Caki2 (cell line): Measurements from ENCODE around the gene ABCA13. TPM values are rescaled to one million over a fixed set of nuclear protein-coding genes. Genes with fewer than 3 reads are reported as not detected.
A peak's percentile ranks its signal among the peaks of the same experiment; 100 is the strongest.

Experiments
- DNase-seq: peaks from one replicate; pipeline ENCODE4 v3.0.0-alpha.2; 2015; ENCODE audit warnings: low read depth
- in situ Hi-C: cut with HindIII; loops from 2 replicates; pipeline ENCODE4 v1.10.0; 2016; ENCODE audit warnings: low sequenced_read_pairs, low pct_unique_long_range_greater_than_20kb, mixed read lengths
- total RNA-seq: library from RNA; depleted of rRNA; stranded (reverse); fragments of >200 nt; shearing (Covaris generic); gene quantifications from 2 replicates; pipeline ENCODE4 v1.2.3, GENCODE V29; 2014; ENCODE audit warnings: low replicate concordance

Gene ABCA13
- total RNA-seq, 1 experiment from 2014 or later, result 6.3 TPM

DNA sequence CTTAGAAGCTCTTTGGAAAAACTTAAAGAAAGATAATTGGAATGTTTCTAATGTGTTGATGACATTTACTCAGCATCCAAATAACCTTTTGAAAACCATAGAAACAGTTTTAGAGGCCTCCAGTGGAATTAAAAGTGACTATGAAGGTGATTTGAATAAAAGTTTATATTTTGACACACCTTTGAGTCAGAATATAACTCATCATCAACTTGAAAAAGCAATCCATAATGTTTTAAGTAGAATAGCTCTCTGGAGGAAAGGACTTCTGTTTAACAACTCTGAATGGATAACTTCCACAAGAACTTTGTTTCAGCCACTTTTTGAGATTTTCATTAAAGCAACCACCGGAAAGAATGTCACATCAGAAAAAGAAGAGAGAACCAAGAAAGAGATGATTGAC, 108.2 kb downstream of the ABCA13 start:
- in situ Hi-C loops, result no loop called here
- DNase-seq, result no peak

DNA sequence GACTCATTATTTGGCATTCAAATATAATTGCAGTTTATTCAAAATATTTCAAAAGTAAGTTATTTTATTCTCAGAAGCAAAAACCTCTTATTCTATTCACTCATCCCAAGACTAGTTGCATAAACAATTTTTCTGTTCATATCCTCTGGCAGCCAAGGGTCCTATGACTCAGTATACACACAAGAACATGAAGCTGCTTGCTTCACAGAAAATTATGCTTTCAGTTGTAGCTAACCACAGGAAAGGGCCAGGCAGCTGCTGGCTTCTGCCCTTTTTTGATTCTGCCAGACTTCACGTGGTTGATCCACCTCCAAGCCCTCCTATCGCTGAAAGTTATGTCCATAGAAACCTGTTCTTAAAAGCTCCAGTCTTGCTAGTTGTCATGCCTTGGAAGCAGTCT, 108.8 kb downstream of the ABCA13 start:
- no peak for DNase-seq
- in situ Hi-C loops, result no loop called here

DNA sequence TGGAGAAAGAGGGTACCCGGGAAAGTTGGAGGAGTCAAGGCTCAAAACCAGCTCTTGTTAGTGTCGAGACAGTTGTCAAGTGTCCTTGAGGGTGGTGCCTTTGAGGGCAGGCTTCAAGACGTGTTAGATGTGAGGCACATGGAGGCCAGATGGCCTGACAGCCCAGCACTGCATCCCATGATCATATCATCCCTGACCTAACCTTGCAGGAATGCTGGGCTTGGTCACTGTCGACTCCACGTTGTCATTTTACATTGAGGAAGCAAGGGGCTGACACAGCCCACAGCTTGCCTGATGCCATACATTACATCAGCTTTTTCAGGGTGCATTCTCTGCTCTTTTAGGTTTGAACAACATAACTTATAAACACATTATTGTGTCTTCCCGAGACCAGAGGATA, 114.1 kb downstream of the ABCA13 start:
- DNase-seq, result peak; percentile 6
- in situ Hi-C loops, result no loop called here

DNA sequence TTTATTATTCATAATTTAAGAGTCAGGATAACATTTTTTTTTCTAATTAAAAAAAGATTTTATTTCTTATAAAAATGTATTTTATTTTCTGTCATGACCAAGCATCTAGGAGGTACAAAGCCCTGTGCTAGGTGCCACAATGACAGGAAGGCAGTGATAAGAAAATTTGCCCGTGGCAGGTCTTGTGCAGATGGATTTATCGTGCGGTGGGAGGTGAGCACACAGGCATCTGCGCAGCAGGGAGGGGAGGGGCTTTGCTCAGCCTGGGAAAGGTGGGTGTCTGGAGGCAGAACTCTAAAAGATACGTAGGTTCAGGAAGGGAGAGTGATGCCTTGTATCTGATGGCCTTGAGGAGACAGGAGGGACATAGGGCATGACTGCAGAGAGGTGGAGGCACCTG, 115.6 kb downstream of the ABCA13 start:
- in situ Hi-C loops, result no loop called here
- no peak for DNase-seq

DNA sequence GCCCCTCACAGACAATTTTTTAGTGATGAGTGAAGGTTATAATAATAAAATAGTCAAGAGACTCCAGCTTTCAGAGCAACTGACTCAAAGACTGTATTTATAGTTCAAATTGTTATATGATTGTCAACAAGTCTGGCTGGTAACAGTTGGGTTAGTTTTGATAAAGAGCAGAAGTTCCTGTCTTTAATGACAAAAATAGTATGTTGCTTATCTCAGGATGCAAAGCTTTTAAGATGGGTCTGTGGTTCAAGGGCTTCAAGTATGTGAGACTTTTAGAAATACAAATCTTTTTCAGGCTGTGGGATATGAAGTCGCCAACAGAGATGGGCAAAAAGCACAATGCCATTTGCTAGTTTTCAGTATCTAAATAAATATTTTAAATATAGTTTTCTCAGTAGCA, 118.4 kb downstream of the ABCA13 start:
- in situ Hi-C loops, result no loop called here
- DNase-seq, result no peak

DNA sequence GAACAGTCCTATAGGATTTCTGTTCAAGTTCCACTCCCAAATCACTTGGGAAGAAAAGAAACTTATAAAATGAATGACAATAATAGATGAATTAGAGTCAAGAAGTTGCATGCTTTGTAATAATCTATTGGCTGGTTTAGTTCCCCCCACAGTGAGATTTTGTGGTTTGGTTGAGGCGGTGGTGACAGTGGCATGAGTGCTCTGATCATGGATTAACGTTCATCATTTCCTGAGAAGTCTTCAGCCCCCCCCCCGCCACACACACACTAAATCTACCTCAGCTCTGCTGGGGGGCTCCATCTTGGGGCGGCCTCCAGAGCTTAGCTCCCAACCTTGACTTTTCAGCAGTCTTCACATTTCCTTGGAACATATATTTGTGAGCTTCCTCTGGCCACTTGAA, 121.7 kb downstream of the ABCA13 start:
- in situ Hi-C loops, result no loop called here
- DNase-seq, result no peak

DNA sequence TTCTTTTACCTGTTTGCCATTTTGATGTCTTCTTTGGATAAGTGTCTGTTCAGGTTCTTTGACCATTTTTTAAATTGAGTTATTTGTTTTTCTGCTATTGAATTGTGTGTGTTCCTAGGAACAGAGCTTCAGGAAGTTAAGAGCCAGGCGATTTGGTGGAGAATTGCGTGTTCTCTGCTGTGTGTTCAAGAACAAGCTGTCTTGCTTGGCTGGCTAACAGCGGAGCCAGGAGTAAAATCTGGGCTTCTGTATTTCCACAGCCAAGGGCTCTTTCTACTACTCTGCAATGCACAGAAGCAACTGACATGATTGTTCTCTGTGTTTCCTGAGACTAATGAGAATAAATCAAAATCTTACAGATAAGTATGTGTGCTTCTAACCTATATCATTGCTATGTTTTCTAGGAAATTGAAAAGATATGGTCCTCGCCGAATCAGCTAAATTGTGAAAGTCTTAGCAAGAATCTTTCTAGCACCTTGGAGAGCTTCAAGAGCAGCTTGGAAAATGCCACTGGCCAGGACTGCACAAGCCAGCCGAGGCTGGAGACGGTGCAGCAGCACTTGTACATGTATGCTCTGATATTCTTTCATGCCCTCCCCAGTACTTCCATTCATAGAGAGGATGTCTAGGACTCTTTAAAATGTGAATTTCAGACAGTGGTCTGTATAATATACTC, 124.2 kb downstream of the ABCA13 start:
- in situ Hi-C loops, result no loop called here

DNA sequence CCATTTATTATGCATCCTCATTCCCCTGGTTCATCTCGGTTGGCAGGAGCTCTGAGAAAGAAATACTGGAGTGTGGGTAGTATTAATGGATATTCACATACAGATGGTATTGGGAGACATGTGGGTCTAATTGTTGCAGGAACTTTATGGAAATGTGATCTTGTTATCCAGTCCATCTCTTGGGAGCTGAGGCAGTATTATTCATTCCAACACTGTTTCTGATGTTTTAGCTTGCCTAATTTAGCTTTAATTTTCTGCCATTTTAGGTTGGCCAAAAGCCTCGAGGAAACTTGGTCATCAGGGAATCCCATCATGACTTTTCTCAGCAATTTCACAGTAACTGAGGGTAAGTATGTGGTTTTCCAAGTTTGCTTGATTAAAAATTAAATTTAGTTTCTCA, 125.7 kb downstream of the ABCA13 start:
- in situ Hi-C loops, result no loop called here
- DNase-seq, result no peak

More for the DNA sequence above, 124.2 kb downstream of the ABCA13 start:
- DNase-seq, result no peak

DNA sequence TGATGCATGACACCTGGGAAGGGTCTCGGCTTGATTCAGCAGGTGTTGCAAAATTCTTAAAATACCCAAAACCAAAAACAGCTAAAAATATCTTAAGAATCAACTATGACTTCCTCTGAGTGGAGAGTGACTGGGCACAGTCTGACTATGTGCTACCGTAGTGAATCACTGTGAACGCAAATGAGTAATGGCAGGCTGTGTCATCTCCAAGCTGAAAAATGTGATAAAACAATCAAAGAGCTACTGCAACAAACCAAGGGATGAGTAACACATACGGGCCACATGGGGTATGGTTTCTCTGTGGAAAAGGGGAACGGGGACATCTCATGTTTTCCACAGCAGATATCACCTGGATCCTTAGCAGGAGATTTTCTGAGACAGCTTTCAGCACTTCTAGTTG, 127.5 kb downstream of the ABCA13 start:
- in situ Hi-C loops, result no loop called here
- peak; percentile 56 for DNase-seq

DNA sequence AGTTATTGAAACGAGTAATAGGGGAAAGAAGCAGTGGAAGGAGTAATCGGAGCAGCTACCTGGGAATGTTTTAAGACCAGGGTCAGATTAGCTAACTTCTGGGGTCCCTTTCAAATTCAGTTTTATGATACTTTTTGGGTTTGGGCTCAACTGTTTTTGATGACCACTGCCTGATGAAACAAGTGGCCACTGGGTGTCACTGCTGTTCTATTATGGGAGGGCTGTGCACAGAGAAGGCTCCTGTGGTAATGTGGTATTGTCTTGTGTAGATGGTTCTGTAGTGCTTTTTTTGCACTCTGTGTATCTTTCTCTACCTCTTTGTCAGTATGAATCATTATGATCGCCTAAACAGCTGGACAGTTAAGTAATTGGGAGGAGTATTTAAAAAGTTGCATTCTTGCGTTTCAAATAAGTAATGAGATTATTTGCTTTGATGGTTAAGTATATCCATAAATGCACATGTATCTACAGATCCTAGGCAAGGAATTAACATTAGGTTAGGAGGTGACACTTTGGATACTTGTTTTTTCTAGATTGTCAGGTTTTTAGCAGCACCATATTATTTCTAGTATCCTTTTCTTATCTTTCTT, 128.4 kb downstream of the ABCA13 start:
- in situ Hi-C loops, result no loop called here
- peak; percentile 61 for DNase-seq

DNA sequence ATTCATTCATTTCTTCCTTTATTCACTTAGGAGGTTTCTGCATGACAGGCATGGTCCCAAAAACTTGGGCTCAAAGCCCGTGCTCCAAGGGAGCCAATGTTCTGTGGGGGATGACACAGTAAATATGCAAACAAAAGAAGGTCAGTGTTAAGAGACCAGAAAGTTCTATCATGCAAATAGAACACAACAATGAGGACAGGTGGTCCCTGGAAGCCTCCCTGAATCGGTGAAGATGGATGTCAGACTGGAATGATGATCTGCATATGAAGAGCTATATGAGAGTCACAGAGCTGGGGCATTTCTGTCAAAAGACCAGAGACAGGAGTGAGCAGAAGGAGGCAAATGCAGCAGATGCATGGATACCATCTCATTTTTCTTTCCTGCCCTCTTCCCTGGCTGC, 129.0 kb downstream of the ABCA13 start:
- in situ Hi-C loops, result no loop called here
- DNase-seq, result no peak

DNA sequence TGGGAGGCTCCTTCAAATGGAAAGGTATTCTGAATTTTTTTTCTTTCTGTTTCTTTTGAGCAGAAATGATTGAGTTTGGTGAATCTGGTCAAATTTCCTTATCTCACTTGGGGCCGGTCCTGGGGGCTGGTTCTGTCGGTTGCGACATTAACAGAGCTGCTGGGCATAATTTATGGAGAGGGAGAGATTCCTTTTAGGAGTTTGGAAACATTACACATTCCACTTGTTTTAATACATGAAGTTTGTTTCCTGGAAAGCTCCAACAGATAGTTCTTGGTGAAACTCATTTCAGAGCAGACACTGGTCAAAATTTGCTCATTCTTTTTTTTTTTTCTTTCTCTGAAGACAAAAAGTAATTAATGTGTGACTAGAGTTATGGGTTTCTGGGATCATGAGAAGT, 129.9 kb downstream of the ABCA13 start:
- in situ Hi-C loops, result no loop called here
- no peak for DNase-seq

DNA sequence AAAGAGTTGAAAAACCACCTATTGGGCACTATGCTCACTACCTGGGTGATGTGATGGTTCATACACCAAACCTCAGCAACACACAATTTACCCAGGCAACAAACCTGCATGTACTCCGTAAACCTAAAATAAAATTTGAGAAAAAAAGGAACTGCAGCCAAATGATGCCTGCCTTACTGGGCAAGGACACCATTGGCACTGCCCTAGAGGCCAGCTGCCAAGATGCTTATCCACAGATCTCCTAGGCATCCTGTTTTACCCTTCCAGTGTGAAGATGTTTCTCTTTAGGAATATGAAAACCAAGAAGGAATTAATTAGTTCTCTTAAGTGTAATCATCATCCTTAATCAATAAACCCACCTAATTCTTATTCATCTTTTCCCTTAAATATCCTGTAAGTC, 133.4 kb downstream of the ABCA13 start:
- in situ Hi-C loops, result no loop called here
- no peak for DNase-seq

DNA sequence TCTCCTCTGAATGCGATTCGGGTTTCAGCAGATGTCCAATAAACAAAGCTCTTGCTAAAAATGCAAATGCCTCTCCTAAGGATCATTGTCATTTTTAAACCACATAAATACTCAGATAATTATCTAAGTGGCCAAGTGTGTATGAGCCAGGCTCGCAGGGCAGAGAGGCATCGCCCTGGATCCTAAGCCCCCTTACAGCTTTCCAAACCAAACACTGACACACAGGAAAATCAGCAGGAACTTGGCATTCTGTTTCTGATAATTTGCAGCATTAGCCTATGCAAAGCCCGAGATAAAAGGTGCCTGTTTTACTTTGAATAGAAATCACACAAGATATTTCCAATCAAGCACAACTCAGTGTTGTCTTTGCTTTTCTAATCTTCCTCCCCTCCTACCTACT, 134.4 kb downstream of the ABCA13 start:
- in situ Hi-C loops, result no loop called here
- no peak for DNase-seq

DNA sequence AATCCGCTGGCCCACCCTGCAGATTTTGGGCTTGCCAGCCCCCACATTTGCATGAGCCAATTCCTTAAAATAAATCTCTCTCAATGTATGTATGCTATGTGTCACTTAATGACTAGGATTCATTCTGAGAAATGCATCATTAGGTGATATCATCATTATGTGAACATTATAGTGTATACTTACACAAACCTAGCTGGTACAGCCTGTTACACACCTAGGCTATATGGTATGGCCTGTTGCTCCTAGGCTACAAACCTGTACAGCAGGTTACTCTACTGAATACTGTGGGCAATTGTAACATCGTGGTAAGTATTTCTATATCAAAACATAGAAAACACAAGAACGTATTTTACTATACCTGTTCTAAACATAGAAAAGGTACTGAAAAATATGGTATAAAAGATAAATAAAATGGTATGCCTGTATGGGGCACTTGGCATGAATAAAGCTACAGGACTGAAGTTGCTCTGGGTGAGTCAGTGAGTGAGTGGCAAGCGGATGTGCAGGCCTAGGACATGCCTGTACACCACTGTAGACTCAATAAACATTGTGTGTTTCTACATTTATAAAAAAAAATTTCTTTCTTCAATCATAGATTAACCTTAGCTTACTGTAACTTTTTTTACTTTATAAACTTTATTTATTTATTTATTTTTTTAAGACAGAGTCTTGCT, 135.9 kb downstream of the ABCA13 start:
- in situ Hi-C loops, result no loop called here
- no peak for DNase-seq

DNA sequence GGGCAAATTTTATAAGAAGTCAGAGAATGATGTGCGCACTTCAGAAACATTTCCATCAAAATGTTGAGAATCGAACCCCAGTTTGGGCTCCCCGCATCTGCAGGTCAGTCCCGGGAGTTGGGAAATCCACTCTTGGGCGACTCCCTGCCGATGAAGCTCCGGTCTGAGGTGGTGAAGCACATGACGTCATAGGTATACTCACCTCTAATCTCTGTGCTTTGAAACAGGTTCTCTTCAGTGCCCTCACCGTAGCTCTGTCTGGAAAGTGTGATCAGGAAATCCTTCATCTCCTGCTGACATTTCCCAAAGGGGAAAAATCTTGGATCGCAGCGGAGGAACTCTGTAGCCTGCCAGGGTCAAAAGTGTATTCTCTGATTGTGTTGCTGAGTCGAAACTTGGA, 138.5 kb downstream of the ABCA13 start:
- in situ Hi-C loops, result no loop called here
- no peak for DNase-seq

DNA sequence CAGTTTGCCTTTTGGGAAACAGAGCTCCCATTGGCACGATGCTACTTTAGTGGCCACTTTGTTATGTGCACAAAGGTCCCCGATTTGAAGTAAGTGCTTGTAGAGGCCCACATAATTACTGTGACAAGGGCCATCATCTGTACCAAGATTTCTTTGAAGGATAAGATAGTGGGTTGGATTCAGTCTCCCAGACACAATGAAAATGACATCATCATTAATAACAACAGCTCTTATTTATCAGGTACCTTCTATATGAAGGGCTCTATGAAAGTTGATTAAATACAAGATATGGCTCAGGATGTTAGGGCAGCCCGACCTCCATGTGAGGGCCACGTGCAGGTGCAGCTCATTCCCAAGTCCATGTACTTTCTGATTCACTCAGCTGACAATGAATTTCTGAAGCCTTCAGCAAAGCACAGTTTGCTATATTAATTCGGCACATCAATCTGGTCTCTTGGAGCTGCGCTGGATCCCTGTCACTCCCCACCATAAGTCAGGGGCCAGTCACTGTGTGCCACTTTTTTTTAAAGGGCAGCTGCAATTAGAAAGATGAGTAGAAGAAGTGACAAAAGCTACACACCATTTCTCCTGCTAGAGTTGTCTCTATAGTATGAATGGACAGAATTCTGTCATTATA, 140.3 kb downstream of the ABCA13 start:
- in situ Hi-C loops, result no loop called here
- DNase-seq, result no peak

DNA sequence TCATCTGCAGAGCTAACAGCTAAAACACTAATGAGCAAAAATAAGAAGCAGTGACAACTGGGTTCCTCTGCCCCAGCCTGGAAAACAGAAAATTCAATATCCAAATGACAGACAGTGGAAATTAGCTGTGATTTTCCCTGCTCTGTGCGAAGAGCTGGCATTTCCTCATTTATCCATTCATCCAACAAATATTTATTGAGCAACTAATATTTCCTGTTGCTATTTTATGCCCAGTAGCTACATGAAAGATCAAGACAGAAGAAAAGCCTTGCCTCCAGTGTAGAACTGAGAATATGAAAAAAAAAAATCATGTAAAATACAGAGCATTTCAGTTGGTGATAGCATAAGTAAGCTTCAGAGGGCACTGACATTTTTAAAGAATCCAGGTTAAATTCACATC, 140.9 kb downstream of the ABCA13 start:
- DNase-seq, result no peak
- in situ Hi-C loops, result no loop called here

DNA sequence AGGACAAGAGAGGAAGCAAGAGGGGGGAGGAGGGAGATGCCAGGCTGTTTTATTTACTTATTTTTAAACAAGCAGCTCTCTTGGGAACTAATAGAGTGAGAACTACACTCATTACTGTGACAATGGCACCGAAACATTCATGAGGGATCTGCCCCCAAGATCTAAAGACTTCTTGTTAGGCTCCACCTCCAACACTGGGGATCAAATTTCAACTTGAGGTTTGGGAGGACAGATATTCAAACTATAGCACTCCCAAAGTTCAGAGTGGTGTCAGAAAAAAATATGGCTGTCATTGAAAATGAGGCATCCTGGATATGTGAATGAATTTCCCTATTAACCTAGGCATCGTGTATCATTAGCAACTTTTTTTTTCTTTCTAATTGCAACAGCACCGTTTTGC, 145.5 kb downstream of the ABCA13 start:
- DNase-seq, result no peak
- in situ Hi-C loops, result no loop called here
